Left lung (tissue), 10 donors: Measurements from ENCODE around the gene BBS12. TPM values are rescaled to one million over a fixed set of nuclear protein-coding genes. Genes with fewer than 3 reads are reported as not detected.
A peak's percentile ranks its signal among the peaks of the same experiment; 100 is the strongest.

Experiments used
- ATAC-seq: fragments of 200-7000 bp; cut with Tn5 transposase; one replicate; pipeline ENCODE4 v1.9.1; 2020; ENCODE audit warnings: moderate library complexity
- DNase-seq, 4 donors: peaks; one replicate each; pipeline ENCODE4 v3.0.0-alpha.2; 2013 to 2020
- H3K27ac ChIP-seq, 2 donors: fragments of 200-600 bp; sonication (generic) in 1 of 2; one replicate each; pipeline versions ENCODE4 v1.5.0 to v1.8.0; 2020 to 2021
- H3K27me3 ChIP-seq, 2 donors: fragments of 200-600 bp; sonication (generic) in 1 of 2; one replicate each; pipeline versions ENCODE4 v1.5.0 to v1.8.0; 2020 to 2021
- H3K36me3 ChIP-seq, 2 donors: fragments of 200-600 bp; sonication (generic) in 1 of 2; one replicate each; pipeline versions ENCODE4 v1.5.0 to v1.8.0; 2020 to 2021
- H3K4me1 ChIP-seq, 2 donors: fragments of 200-600 bp; one replicate each; pipeline ENCODE4 v1.8.0; 2021
- H3K4me3 ChIP-seq, 2 donors: fragments of 200-600 bp; sonication (generic) in 1 of 2; one replicate each; pipeline versions ENCODE4 v1.5.0 to v1.8.0; 2020 to 2021; ENCODE audit warnings: mild to moderate bottlenecking in 1 of 2
- H3K9me3 ChIP-seq, 2 donors: fragments of 200-600 bp; sonication (generic) in 1 of 2; one replicate each; pipeline versions ENCODE4 v1.5.0 to v1.8.0; 2020 to 2021
- intact Hi-C, 2 donors: fragments of 100-400 bp; cut with DNase I; formaldehyde crosslinking; loops; one replicate each; pipeline versions ENCODE4 v1.11.2 to v1.14.2; 2022
- polyA plus RNA-seq, 6 donors: library from polyadenylated mRNA; unstranded; fragments of 120-200 nt; gene quantifications; one replicate each; pipeline ENCODE4 v1.2.1, GENCODE V29; 2013; ENCODE audit not compliant: insufficient read length in 6 of 6
- total RNA-seq, 2 donors: library from RNA; stranded (reverse); fragmentation: NEBNext Ultra II Directional; extraction: Animal tissue kit (Norgen Biotek cat#: 25700); gene quantifications; one replicate each; pipeline ENCODE4 v1.2.1, GENCODE V29; 2021
- TF ChIP-seq, protein P1 (sequence below), 2 donors: fragments of 200-600 bp; sonication (generic) in 1 of 2; IDR thresholded peaks; one replicate each; pipeline versions ENCODE4 v1.5.0 to v1.8.0; 2021; ENCODE audit warnings: antibody characterized with exemption in 2 of 2
- donor health status: DM: no; HTN: yes; CAD: no.
- donor health status: DM: no; HTN: no; CAD: no.

Gene BBS12
- total and polyA plus RNA-seq, 8 donors: 2.5 to 6.4 (median 5.5) TPM

DNA sequence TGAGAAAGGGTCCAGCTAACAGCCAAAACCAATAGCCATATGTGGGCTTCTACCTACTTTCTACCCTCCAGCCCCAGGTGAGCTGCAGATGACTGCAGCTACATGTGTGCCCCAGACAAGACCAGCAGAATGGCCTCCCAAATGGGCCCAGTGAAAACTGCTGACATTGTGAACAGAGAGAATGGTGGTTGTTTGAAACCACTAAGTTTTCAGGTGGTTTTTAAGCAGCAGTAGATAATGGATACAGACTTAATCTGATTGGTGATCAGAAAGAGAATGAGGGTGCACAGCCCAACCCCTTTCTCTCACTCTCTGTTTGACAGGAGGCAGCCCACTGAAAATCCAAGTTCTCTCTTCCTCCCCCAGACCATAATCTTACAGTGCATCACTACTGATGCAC is 42.5 kb upstream of the BBS12 start:
- H3K27me3 ChIP-seq: no peaks in the 10 kb centered on the region
- DNase-seq (no peak), ATAC-seq (no peak)
- H3K36me3 ChIP-seq: no peaks in the 10 kb centered on the region
- no peaks in the 10 kb centered on the region for H3K4me1 ChIP-seq
- no peak overlapping the region for H3K27ac ChIP-seq
- TF ChIP-seq, protein P1, sequence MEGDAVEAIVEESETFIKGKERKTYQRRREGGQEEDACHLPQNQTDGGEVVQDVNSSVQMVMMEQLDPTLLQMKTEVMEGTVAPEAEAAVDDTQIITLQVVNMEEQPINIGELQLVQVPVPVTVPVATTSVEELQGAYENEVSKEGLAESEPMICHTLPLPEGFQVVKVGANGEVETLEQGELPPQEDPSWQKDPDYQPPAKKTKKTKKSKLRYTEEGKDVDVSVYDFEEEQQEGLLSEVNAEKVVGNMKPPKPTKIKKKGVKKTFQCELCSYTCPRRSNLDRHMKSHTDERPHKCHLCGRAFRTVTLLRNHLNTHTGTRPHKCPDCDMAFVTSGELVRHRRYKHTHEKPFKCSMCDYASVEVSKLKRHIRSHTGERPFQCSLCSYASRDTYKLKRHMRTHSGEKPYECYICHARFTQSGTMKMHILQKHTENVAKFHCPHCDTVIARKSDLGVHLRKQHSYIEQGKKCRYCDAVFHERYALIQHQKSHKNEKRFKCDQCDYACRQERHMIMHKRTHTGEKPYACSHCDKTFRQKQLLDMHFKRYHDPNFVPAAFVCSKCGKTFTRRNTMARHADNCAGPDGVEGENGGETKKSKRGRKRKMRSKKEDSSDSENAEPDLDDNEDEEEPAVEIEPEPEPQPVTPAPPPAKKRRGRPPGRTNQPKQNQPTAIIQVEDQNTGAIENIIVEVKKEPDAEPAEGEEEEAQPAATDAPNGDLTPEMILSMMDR (IDR thresholded peaks at IDR 0.05): no peak
- H3K9me3 ChIP-seq: no peaks in the 10 kb centered on the region
- intact Hi-C loops: no loop called here
- no peak overlapping the region for H3K4me3 ChIP-seq

DNA sequence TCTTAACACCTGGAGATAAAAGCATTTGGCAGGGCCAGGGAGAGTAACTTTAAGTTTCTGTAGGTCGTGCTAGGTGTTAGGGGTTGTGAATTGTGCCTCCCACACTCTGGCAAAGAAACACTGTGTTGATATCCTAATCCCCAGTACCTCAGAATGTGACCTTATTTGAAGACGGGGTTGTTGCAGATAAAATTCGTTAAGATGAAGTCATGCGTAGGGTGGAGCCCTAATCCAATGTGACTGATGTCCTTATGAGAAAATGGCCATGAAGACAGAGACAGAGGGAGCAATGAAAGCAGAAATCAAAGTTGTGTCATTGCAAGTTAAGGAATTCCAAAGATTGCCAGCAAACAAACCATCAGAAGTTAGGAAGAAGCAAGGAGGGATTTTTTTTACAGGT is 40.5 kb upstream of the BBS12 start:
- Histone ChIP-seq H3K9me3 (no peaks in the 10 kb centered on the region), H3K4me3 (no peak overlapping the region), H3K36me3 (no peaks in the 10 kb centered on the region), H3K27ac (no peak overlapping the region), H3K27me3 (no peaks in the 10 kb centered on the region), H3K4me1 (no peaks in the 10 kb centered on the region)
- DNase-seq (no peak), ATAC-seq (no peak)
- TF ChIP-seq, protein P1 (IDR thresholded peaks at IDR 0.05): no peak
- intact Hi-C loops: no loop called here

DNA sequence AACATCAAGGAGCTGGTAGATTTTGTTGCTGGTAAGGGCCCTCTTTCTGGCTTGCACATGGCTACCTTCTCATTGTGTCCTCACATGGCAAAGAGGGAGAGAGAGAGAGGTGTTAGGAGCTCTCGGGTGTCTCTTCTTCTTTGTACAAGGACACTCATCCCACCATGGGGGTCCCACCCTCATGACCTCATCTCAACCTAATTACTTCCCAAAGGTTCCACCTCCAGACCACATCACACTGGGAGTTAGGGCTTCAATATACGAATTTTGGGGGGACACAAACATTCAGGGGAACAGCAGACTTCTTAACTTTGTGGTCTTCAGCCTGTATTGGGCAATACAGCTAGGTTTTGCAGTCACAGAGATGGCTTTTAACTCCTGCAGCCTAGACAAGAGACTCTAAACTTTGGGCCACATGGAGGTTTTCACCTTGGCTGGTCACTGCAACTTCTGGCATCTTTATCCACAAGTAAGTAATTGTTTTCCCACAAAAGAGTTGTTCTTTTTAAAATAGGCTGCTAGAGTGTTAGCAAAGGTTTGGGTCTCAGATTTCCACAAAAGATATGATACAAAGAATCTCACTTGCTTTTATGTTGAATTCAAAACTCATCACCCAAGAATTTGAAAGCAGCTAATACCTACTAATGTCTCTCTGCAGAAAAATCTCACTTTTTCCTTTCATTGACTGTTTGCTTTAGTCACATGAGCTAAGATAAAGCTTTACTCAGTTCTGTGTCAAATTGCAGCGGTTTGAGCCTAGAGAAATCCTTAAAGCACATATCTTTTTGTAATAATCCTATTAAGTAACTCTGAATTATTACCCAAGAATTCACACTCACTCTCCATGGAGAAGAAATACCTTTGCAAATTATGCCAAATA is 39.6 kb upstream of the BBS12 start:
- H3K36me3 ChIP-seq: no peaks in the 10 kb centered on the region
- no peak for ATAC-seq
- intact Hi-C loops: no loop called here

DNA sequence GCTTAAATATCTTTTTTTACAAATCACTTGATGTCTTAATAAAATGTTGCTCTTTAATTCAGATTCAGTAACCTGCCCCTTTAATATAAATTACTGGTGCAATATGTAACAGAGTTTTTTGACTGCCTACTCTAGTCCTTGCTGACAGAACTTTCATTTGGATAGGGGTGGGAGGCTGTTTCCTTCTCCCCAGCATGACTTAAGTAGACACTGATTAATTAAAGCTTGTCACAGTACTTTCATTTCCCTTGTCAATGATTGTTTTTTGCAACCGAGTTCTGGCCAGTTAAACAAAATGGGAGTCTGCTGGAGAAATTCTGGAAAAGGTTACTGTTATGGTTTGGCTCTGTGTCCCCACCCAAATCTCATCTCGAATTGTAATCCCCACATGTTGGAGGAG is 37.3 kb upstream of the BBS12 start:
- Histone ChIP-seq H3K9me3 (no peaks in the 10 kb centered on the region), H3K27me3 (no peaks in the 10 kb centered on the region), H3K36me3 (no peaks in the 10 kb centered on the region), H3K27ac (no peak overlapping the region), H3K4me3 (no peak overlapping the region), H3K4me1 (no peaks in the 10 kb centered on the region)
- DNase-seq: no peak
- intact Hi-C loops: no loop called here
- no peak for ATAC-seq
- TF ChIP-seq, protein P1 (IDR thresholded peaks at IDR 0.05): no peak

More for the DNA sequence above, 39.6 kb upstream of the BBS12 start:
- Histone ChIP-seq H3K27me3 (no peaks in the 10 kb centered on the region), H3K27ac (no peak overlapping the region), H3K4me3 (no peak overlapping the region), H3K4me1 (no peaks in the 10 kb centered on the region), H3K9me3 (no peaks in the 10 kb centered on the region)
- TF ChIP-seq, protein P1 (IDR thresholded peaks at IDR 0.05): no peak
- DNase-seq: no peak

DNA sequence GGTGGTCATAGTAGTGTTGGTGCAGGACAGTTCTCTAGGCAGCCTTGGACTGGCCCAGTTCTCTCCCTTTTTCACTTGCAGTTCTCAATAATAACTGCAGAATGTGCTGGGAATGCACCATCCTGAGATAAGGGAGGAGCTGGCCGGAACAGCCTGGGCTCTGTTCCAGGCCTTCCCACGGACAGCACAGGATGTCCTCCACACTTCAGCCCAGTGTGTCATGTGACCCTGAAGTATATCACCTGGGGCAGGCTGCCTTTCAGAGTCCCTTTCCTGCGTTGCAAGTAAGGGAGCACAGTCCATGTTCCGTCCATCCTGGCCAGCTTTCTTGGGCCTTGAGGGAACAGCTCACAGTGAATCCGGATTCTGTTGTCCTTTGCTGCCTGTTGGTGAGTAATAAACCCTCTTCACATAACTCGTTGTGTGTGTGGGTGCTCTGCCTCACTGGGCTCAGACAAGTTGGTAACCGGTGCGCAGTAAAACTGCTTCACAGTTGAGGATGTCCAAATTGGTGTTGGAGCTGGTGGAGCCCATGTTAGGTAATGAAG is 32.3 kb upstream of the BBS12 start:
- no peaks in the 10 kb centered on the region for H3K36me3 ChIP-seq
- ATAC-seq (peak; percentile 66), DNase-seq (no peak)
- H3K4me3 ChIP-seq: no peak overlapping the region
- peaks cover 0 to 4% of the 10 kb centered on the region in 2 donors for H3K27me3 ChIP-seq
- no peak overlapping the region for H3K27ac ChIP-seq
- TF ChIP-seq, protein P1 (IDR thresholded peaks at IDR 0.05): no peak
- H3K9me3 ChIP-seq: no peaks in the 10 kb centered on the region
- intact Hi-C loops: no loop called here
- H3K4me1 ChIP-seq: no peaks in the 10 kb centered on the region
